ENCODE results near the gene FERMT2. TPM values are rescaled to one million over a fixed set of nuclear protein-coding genes. Genes with fewer than 3 reads are reported as not detected.

The FERMT2 gene
- total RNA-seq, 6 donors from 2014 or later = 34.6 to 121 (median 72.3) TPM

DNA sequence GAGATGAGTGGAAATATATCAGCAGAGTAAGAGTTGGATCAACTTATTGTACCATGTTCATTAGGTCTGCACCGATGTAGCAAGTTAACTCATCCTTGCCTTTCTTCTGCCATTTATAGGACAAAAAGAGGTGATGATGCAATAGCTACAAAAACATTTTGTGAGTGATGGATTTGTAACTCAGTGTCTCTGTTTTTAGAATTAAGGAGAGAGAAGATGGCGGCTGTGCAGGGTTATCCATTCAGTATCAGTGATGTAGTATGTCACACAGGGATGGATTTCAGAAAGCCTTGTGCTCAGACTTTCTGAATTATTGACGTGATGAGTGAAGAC, 97.4 kb downstream of the FERMT2 start:
- WGBS, 2 donors = 53 to 55% methylated on average over 3 of the region's 3 CpGs
- DNase-seq (no peak), ATAC-seq (ENCODE audit: low FRiP score in 2 of 2) (no peak)
- peaks cover 0 to 13% (median 11%) of the 10 kb centered on the region in 4 donors for H3K4me1 ChIP-seq
- TF ChIP-seq, protein P1, sequence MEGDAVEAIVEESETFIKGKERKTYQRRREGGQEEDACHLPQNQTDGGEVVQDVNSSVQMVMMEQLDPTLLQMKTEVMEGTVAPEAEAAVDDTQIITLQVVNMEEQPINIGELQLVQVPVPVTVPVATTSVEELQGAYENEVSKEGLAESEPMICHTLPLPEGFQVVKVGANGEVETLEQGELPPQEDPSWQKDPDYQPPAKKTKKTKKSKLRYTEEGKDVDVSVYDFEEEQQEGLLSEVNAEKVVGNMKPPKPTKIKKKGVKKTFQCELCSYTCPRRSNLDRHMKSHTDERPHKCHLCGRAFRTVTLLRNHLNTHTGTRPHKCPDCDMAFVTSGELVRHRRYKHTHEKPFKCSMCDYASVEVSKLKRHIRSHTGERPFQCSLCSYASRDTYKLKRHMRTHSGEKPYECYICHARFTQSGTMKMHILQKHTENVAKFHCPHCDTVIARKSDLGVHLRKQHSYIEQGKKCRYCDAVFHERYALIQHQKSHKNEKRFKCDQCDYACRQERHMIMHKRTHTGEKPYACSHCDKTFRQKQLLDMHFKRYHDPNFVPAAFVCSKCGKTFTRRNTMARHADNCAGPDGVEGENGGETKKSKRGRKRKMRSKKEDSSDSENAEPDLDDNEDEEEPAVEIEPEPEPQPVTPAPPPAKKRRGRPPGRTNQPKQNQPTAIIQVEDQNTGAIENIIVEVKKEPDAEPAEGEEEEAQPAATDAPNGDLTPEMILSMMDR (IDR thresholded peaks at IDR 0.05) = no peak
- TF ChIP-seq POLR2A (IDR thresholded peaks at IDR 0.05) (no peak), EP300 (IDR thresholded peaks at IDR 0.05) (no peak)
- H3K27me3 ChIP-seq = no peaks in the 10 kb centered on the region
- H3K27ac ChIP-seq = peak overlapping the region in 2 of 4 donors; percentile 23 to 50
- peaks cover 0 to 20% (median 5%) of the 10 kb centered on the region in 4 donors for H3K36me3 ChIP-seq
- H3K9me3 ChIP-seq = no peaks in the 10 kb centered on the region
- no peak overlapping the region for H3K4me3 ChIP-seq

DNA sequence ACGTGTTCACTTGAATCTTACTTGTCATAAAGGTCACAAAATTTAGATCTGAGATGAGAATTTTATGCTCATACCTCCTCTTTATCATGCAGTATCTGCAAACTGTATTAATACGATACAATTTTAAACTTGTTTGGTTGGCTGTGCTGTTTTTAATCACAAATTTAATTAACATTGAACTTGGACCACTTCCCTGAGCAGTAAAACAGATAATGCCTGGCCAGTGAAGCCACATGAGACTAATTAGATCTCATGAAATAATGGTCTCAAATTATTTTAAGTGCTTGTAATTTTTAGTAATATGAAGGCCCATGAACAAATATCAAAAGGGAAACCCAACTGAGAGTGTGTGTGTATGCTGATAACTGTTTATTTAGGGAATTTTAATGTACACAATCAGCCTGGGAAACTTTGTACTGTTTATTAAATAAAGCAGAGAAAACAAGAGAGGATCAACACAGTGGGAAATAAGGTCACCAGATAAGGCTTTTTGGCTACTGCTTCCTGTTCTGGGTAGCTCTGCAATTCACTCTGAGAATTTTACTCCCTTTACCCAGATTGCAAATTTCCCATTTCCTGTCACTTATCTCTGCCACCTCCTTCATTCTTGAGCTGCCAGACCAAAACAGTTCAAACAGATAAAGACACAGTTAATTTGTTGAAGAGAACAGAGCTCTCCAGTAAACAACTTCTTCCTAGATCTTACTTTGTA, 97.9 kb downstream of the FERMT2 start:
- ATAC-seq (ENCODE audit: low FRiP score in 2 of 2) = no peak
- H3K27ac ChIP-seq = peak overlapping the region in 2 of 4 donors; percentile 13 to 50

DNA sequence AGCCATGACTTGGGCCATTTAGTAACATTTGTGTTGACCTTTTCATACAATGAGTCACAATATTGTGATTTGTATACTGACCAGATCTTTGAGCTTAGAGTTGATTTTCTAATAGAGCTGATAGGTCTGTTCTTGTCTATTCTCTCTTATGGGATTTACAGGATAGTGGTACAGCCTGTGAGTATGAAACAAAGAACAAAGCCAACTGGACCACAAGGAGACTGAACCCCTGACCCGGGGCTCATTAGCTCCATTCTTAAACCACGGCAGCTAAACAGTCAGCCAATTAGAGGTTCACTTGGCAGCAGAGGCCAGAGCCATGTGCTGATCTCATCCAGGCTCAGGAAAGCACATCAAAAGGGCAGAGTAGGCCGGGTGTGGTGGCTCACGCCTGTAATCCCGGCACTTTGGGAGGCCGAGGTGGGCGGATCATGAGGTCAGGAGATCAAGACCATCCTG, 100.4 kb downstream of the FERMT2 start:
- no peaks in the 10 kb centered on the region for H3K36me3 ChIP-seq
- TF ChIP-seq EP300 (IDR thresholded peaks at IDR 0.05) (no peak), POLR2A (IDR thresholded peaks at IDR 0.05) (no peak), POLR2AphosphoS5 (IDR thresholded peaks at IDR 0.05) (no peak)
- TF ChIP-seq, protein P1 (IDR thresholded peaks at IDR 0.05) = no peak
- no peak for ATAC-seq (ENCODE audit: low FRiP score in 2 of 2)
- no peak for DNase-seq
- H3K9me3 ChIP-seq = no peaks in the 10 kb centered on the region
- H3K4me1 ChIP-seq = peaks cover 3 to 13% (median 11%) of the 10 kb centered on the region in 4 donors
- H3K27me3 ChIP-seq = no peaks in the 10 kb centered on the region
- no peak overlapping the region for H3K4me3 ChIP-seq
- no peak overlapping the region for H3K27ac ChIP-seq
- WGBS, 2 donors = 86 to 95% methylated on average over 7 of the region's 7 CpGs

More for the DNA sequence above, 97.9 kb downstream of the FERMT2 start:
- TF ChIP-seq, protein P1 (IDR thresholded peaks at IDR 0.05) = no peak
- no peak for TF ChIP-seq EP300 (IDR thresholded peaks at IDR 0.05)
- no peak for TF ChIP-seq POLR2A (IDR thresholded peaks at IDR 0.05)
- TF ChIP-seq POLR2AphosphoS5 (IDR thresholded peaks at IDR 0.05) = no peak
- peaks cover 0 to 14% (median 2%) of the 10 kb centered on the region in 4 donors for H3K36me3 ChIP-seq
- no peaks in the 10 kb centered on the region for H3K9me3 ChIP-seq
- H3K4me3 ChIP-seq = no peak overlapping the region
- WGBS, 2 donors = 56 to 57% methylated on average over 2 of the region's 2 CpGs
- no peaks in the 10 kb centered on the region for H3K27me3 ChIP-seq
- no peak for DNase-seq
- H3K4me1 ChIP-seq = peaks cover 0 to 13% (median 11%) of the 10 kb centered on the region in 4 donors

DNA sequence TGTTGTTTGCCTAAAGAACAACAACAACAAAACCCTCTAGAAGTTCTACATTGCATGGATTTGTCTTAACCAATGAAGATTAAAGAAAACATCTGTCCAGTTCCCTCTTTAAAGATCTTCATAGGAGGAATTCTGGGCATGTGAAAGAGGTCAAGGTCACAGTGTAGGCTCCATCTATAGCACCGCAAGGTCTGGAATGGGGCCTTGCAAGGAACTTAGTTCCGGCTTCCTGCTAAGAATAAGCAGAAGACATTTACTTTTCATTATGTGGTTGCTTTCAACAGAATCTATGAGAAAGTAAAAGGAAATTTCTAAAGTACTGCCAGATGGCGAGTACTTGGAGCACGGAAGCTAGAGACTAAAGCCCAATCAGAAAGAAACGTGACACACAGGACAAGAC, 102.2 kb downstream of the FERMT2 start:
- Histone ChIP-seq H3K27me3 (no peaks in the 10 kb centered on the region), H3K36me3 (no peaks in the 10 kb centered on the region), H3K9me3 (no peaks in the 10 kb centered on the region), H3K4me1 (peaks cover 6 to 20% (median 16%) of the 10 kb centered on the region in 4 donors), H3K27ac (no peak overlapping the region), H3K4me3 (no peak overlapping the region)
- no peak for DNase-seq
- TF ChIP-seq, protein P1 (IDR thresholded peaks at IDR 0.05) = no peak
- TF ChIP-seq POLR2AphosphoS5 (IDR thresholded peaks at IDR 0.05) (no peak), POLR2A (IDR thresholded peaks at IDR 0.05) (no peak), EP300 (IDR thresholded peaks at IDR 0.05) (no peak)
- ATAC-seq (ENCODE audit: low FRiP score in 2 of 2) = no peak
- 91 to 96% methylated on average over 5 of the region's 5 CpGs for WGBS, 2 donors

DNA sequence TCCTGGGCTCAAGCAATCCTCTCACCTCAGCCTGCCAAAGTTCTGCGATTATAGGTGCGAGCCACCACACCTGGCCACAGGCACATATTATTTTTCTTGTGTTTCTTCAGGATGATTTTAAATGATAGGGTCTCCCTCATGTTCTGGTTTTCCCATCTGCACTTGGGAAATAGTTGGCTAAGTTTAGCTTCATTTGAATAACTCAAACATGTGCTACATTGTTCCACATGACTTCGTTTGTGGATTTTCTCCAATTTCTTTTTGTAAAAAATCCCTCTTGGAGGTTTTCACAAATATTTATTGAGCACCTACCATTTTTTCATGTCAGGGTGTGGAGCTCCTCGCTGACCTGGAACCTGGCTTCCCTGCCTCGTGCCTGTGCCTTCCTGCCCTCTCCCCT, 104.3 kb downstream of the FERMT2 start:
- no peaks in the 10 kb centered on the region for H3K27me3 ChIP-seq
- no peak for DNase-seq
- no peak for TF ChIP-seq EP300 (IDR thresholded peaks at IDR 0.05)
- TF ChIP-seq, protein P1 (IDR thresholded peaks at IDR 0.05) = no peak
- TF ChIP-seq POLR2A (IDR thresholded peaks at IDR 0.05) = no peak
- no peaks in the 10 kb centered on the region for H3K36me3 ChIP-seq
- WGBS, 2 donors = 71 to 73% methylated on average over 5 of the region's 5 CpGs
- no peak for ATAC-seq (ENCODE audit: low FRiP score in 2 of 2)
- H3K4me1 ChIP-seq = peaks cover 6 to 12% (median 9%) of the 10 kb centered on the region in 4 donors
- peak overlapping the region in 1 of 4 donors; percentile 24 for H3K27ac ChIP-seq
- no peak overlapping the region for H3K4me3 ChIP-seq
- H3K9me3 ChIP-seq = no peaks in the 10 kb centered on the region
